Activated CD4-positive, alpha-beta T cell treated with anti-CD3 and anti-CD28 coated beads for 36 hours (primary cell): ENCODE results near the gene PDLIM3. TPM values are rescaled to one million over a fixed set of nuclear protein-coding genes. Genes with fewer than 3 reads are reported as not detected.
"Not testable (repeated sequence)": the region's sequence is repeated elsewhere in the genome, so short reads cannot be mapped to it uniquely, and the experiment has no call there.

ENCODE experiments used
- ATAC-seq: fragments of 200-7000 bp; cut with Tn5 transposase; one replicate; pipeline ENCODE4 v1.10.0; 2021; ENCODE audit warnings: mild to moderate bottlenecking, moderate library complexity
- CTCF ChIA-PET: fragments of 350-600 bp; sonication (Branson Sonifier 250); formaldehyde crosslinking; loops from one replicate; lab custom pipeline; 2021; ENCODE audit warnings: antibody characterized with exemption; lab: Charles Lee
- POLR2A ChIA-PET: fragments of 350-600 bp; sonication (Branson Sonifier 250); formaldehyde crosslinking; loops from one replicate; lab custom pipeline; 2021; ENCODE audit warnings: antibody characterized with exemption, inconsistent platforms; lab: Charles Lee
- DNase-seq: peaks from one replicate; pipeline ENCODE4 v3.0.0-alpha.2; 2020
- H3K27ac Mint-ChIP-seq: one replicate; pipeline ENCODE4 v1.8.0; 2021; ENCODE audit warnings: mixed read lengths
- H3K27me3 Mint-ChIP-seq: one replicate; pipeline ENCODE4 v1.8.0; 2021; ENCODE audit warnings: mixed read lengths
- H3K36me3 Mint-ChIP-seq: one replicate; pipeline ENCODE4 v1.8.0; 2021; ENCODE audit warnings: low read depth, mixed read lengths
- H3K4me1 Mint-ChIP-seq: one replicate; pipeline ENCODE4 v1.8.0; 2021; ENCODE audit warnings: mixed read lengths
- H3K4me3 Mint-ChIP-seq: one replicate; pipeline ENCODE4 v1.8.0; 2021; ENCODE audit warnings: mild to moderate bottlenecking, moderate library complexity, mixed read lengths
- H3K9me3 Mint-ChIP-seq: one replicate; pipeline ENCODE4 v1.8.0; 2021; ENCODE audit warnings: low read depth, mixed read lengths
- intact Hi-C, 2 experiments: fragments of 100-400 bp; cut with DNase I in 1 of 2; cut with micrococcal nuclease in 1 of 2; formaldehyde crosslinking; loops; one replicate each; pipeline versions ENCODE4 v1.14.2 to v1.15.1; 2022 to 2024; cut with DNase I, micrococcal nuclease
- total RNA-seq, 2 experiments: library from RNA; stranded (reverse); gene quantifications; one replicate each; pipeline ENCODE4 v1.2.3, GENCODE V29; 2021

Gene PDLIM3
- total RNA-seq, 2 experiments from 2014 or later, result not detected

DNA sequence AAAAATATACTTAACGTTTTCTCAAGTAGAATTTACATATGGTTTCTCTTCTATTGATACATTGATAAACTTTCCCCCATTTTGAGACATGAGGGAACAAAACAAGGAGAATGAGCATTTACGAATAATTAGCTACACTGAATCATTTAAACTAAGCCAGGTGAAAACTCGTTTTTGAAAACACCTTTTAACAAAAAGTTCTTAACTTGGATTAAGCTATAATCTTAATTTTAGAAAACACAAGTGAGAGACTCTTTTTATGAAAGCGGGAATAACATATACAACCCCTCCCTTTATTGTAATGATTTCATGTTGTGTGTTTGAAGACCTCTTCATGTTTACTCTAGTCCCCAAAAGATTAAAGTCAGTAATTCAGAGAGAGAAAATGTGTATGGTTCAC lies 20.1 kb downstream of the PDLIM3 start:
- Mint-ChIP-seq H3K36me3 (no peaks in the 10 kb centered on the region), H3K4me1 (peaks cover 16% of the 10 kb centered on the region), H3K9me3 (no peaks in the 10 kb centered on the region), H3K27ac (no peak overlapping the region), H3K4me3 (no peak overlapping the region), H3K27me3 (peaks cover 45% of the 10 kb centered on the region)
- ATAC-seq, result no peak
- intact Hi-C loops, result no loop called here
- no peak for DNase-seq
- ChIA-PET CTCF (no interaction called here), POLR2A (no interaction called here)

- no peak overlapping the region for H3K4me3 Mint-ChIP-seq
- ATAC-seq, result no peak
- POLR2A ChIA-PET, result no interaction called here
- peaks cover 47% of the 10 kb centered on the region for H3K27me3 Mint-ChIP-seq
- CTCF ChIA-PET, result no interaction called here
- intact Hi-C loops, result no loop called here
- DNase-seq, result no peak
- no peaks in the 10 kb centered on the region for H3K9me3 Mint-ChIP-seq
- H3K4me1 Mint-ChIP-seq, result peaks cover 16% of the 10 kb centered on the region
- no peak overlapping the region for H3K27ac Mint-ChIP-seq
- no peaks in the 10 kb centered on the region for H3K36me3 Mint-ChIP-seq
These were observed 21.1 kb downstream of the PDLIM3 start for GRCh38 chr4:185514182-185514697.

DNA sequence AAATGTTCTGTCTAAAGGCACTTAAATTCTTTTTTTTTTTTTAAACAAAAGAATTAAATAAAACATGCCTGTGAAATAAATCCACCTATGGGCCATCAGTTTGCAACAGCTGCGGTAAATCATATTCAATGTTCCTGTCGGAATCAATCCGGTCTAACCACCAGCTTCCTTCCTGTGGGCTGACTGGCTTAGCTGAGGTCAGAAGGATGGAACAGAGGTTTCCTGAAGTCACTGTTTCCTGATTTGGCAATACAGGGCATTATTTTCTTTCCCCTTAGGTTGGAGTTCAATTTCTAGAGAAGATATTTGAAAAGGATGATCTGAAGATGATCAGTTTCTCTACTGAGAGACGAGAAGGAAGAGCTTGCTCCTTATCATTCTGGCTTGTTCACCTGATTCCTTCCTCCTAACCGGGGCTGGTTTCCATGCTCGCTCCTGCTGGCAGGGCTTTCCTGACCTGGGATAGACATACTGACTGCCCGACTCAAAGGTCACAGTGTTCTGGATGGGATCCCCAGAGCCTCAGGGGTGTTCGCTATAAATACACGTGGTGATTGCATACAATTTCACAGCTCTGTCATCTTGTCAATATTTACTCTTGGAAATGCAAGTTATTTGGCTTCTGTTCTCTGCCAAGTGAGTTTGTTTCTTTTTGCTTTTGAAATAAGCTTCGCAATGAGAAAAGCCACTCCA lies 21.7 kb downstream of the PDLIM3 start:
- Mint-ChIP-seq H3K27ac (no peak overlapping the region), H3K27me3 (peaks cover 45% of the 10 kb centered on the region), H3K4me3 (no peak overlapping the region), H3K9me3 (no peaks in the 10 kb centered on the region), H3K4me1 (peaks cover 16% of the 10 kb centered on the region), H3K36me3 (no peaks in the 10 kb centered on the region)
- no peak for ATAC-seq
- POLR2A ChIA-PET, result interaction anchor here (0.5 kb wide), 1 partner anchor 209 kb away, joined by 3 read pairs; no protein-coding TSS in a partner anchor
- CTCF ChIA-PET, result interaction anchor here (1.1 kb wide), 1 partner anchor 84 kb away, joined by 4 read pairs; no protein-coding TSS in a partner anchor
- intact Hi-C loops, result no loop called here
- no peak for DNase-seq

- Mint-ChIP-seq H3K27me3 (peaks cover 48% of the 10 kb centered on the region), H3K9me3 (no peaks in the 10 kb centered on the region), H3K27ac (no peak overlapping the region), H3K36me3 (no peaks in the 10 kb centered on the region), H3K4me3 (no peak overlapping the region), H3K4me1 (peaks cover 16% of the 10 kb centered on the region)
- ATAC-seq (no peak), DNase-seq (no peak)
- ChIA-PET POLR2A (no interaction called here), CTCF (interaction anchor here (1.1 kb wide), 1 partner anchor 85 kb away, joined by 4 read pairs; no protein-coding TSS in a partner anchor)
- intact Hi-C loops, result no loop called here
These were observed 22.8 kb downstream of the PDLIM3 start for GRCh38 chr4:185512516-185512915.

DNA sequence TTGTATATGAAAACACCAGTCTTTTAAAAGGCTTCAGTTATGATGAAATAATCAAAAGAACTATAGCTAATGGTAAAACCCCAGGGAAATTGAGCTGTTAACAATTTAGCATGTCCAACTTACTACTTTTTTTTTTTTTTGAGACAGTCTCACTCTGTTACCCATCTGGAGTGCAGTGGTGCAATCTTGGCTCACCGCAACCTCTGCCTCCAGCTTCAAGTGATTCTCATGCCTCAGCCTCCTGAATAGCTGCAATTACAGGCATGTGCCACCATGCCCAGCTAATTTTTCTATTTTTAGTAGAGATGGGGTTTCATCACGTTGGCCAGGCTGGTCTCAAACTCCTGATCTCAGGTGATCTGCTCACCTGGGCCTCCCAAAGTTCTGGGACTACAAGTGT lies 24.1 kb downstream of the PDLIM3 start:
- POLR2A ChIA-PET, intact Hi-C loops: not testable (repeated sequence)
- CTCF ChIA-PET, result interaction anchor here (0.7 kb wide), 1 partner anchor 652 kb away, joined by 3 read pairs; no protein-coding TSS in a partner anchor

GRCh38 chr4:185510806-185511205 lies 24.5 kb downstream of the PDLIM3 start:
- CTCF ChIA-PET, result interaction anchor here (0.7 kb wide), 1 partner anchor 652 kb away, joined by 3 read pairs; no protein-coding TSS in a partner anchor

More for the DNA sequence above, 24.1 kb downstream of the PDLIM3 start:
- H3K27ac Mint-ChIP-seq, H3K36me3 Mint-ChIP-seq, H3K4me3 Mint-ChIP-seq, H3K9me3 Mint-ChIP-seq, ATAC-seq, DNase-seq: not testable (repeated sequence)
- Mint-ChIP-seq H3K27me3 (peaks cover 45% of the 10 kb centered on the region), H3K4me1 (peaks cover 16% of the 10 kb centered on the region)

GRCh38 chr4:185508181-185508580 lies 27.1 kb downstream of the PDLIM3 start:
- Mint-ChIP-seq H3K4me1 (peaks cover 7% of the 10 kb centered on the region), H3K36me3 (no peaks in the 10 kb centered on the region), H3K27me3 (peaks cover 37% of the 10 kb centered on the region), H3K27ac (no peak overlapping the region), H3K9me3 (no peaks in the 10 kb centered on the region), H3K4me3 (no peak overlapping the region)
- ChIA-PET CTCF (interaction anchor here (1.7 kb wide), 1 partner anchor 89 kb away, joined by 5 read pairs; no protein-coding TSS in a partner anchor), POLR2A (no interaction called here)
- intact Hi-C loops, result no loop called here
- DNase-seq (no peak), ATAC-seq (no peak)

More at GRCh38 chr4:185510806-185511205, 24.5 kb downstream of the PDLIM3 start:
- Mint-ChIP-seq H3K9me3 (no peaks in the 10 kb centered on the region), H3K4me3 (no peak overlapping the region), H3K36me3 (no peaks in the 10 kb centered on the region), H3K4me1 (peaks cover 16% of the 10 kb centered on the region), H3K27me3 (peaks cover 47% of the 10 kb centered on the region), H3K27ac (no peak overlapping the region)
- intact Hi-C loops, result no loop called here
- POLR2A ChIA-PET, result no interaction called here
- ATAC-seq (no peak), DNase-seq (no peak)

- CTCF ChIA-PET, result no interaction called here
- H3K27me3 Mint-ChIP-seq, result peaks cover 26% of the 10 kb centered on the region
These were observed 28.9 kb downstream of the PDLIM3 start for GRCh38 chr4:185506422-185506821.

DNA sequence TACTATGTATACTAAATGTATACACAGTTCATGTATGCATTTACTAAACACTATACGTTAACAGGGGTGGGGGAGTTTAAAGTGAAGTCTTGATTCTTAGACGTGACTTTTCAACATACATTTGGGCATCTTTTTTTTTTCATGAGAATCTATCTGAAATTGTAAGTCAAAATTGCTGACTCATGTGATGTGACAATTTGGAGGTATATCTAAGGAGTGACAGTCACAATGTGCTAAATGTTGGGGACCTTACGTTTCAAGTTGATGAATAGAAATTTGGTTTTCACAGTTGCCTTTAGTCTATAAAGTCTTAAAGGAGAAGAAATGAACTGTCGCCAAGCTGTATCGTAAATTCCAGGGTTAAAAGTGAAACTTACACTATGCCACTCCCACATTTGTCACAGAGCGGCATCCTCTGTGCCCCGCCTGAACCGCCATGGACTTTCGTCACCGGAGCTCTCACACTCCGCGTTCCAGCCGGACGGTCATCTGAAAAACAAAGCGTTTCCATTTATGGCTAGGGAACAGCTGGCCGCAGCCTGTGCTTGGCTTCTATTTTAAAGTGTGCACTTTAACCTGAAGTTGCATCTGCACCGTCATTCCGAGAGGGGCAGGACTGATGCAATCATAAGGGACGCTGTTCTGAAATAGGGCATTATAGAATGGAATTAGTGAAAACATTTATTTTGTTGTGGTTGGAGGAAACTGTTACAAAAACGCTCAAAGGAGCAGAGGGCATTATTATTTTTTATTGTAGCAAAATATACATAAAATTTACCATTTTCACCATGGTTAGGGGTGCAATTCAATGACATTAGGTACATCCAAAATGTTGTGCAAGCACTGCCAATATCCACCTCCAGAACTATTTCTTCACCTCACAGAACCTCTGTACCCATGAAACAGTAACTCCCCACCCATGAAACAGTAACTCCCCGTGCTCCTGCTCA lies 30.9 kb downstream of the PDLIM3 start:
- Mint-ChIP-seq H3K36me3 (no peaks in the 10 kb centered on the region), H3K27me3 (peaks cover 29% of the 10 kb centered on the region), H3K4me3 (no peak overlapping the region), H3K27ac (no peak overlapping the region), H3K9me3 (peaks cover 5% of the 10 kb centered on the region), H3K4me1 (no peaks in the 10 kb centered on the region)
- POLR2A ChIA-PET, result no interaction called here
- DNase-seq (no peak), ATAC-seq (no peak)
- intact Hi-C loops, result no loop called here
- CTCF ChIA-PET, result no interaction called here

More at GRCh38 chr4:185506422-185506821, 28.9 kb downstream of the PDLIM3 start:
- Mint-ChIP-seq H3K36me3 (no peaks in the 10 kb centered on the region), H3K27ac (no peak overlapping the region), H3K4me3 (no peak overlapping the region), H3K9me3 (no peaks in the 10 kb centered on the region), H3K4me1 (no peaks in the 10 kb centered on the region)
- intact Hi-C loops, result no loop called here
- ATAC-seq (no peak), DNase-seq (no peak)
- POLR2A ChIA-PET, result no interaction called here

DNA sequence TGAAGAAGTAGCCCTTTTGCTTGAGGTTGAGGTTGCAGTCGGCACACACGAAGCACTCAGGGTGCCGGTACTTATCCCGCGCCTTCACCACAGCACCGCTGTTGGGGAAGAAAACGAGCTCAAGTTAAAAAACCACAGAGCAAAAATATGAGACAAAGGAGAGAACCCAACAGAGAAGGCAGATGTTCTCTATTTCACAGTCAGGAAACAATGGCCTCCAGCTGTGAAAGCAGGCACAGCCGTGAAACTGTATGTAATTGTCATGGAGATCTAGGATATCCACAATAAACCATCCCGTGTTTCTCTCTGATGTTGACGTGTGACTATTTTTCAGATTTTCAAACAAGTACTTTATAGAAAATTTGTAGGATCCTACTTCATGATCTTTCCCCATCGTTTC lies 32.9 kb downstream of the PDLIM3 start:
- ATAC-seq (no peak), DNase-seq (no peak)
- Mint-ChIP-seq H3K4me3 (no peak overlapping the region), H3K4me1 (no peaks in the 10 kb centered on the region), H3K27me3 (peaks cover 24% of the 10 kb centered on the region), H3K36me3 (no peaks in the 10 kb centered on the region), H3K27ac (no peak overlapping the region), H3K9me3 (peaks cover 5% of the 10 kb centered on the region)
- CTCF ChIA-PET, result no interaction called here
- POLR2A ChIA-PET, result no interaction called here
- intact Hi-C loops, result no loop called here

GRCh38 chr4:185500576-185500975 lies 34.7 kb downstream of the PDLIM3 start:
- ChIA-PET CTCF (no interaction called here), POLR2A (no interaction called here)
- H3K27me3 Mint-ChIP-seq, result peaks cover 20% of the 10 kb centered on the region
- no peak overlapping the region for H3K27ac Mint-ChIP-seq
- no peaks in the 10 kb centered on the region for H3K4me1 Mint-ChIP-seq
- H3K9me3 Mint-ChIP-seq, result peaks cover 5% of the 10 kb centered on the region
- no peak for DNase-seq
- ATAC-seq, result no peak
- no peaks in the 10 kb centered on the region for H3K36me3 Mint-ChIP-seq
- no peak overlapping the region for H3K4me3 Mint-ChIP-seq
- intact Hi-C loops, result no loop called here
